IPS DF 6.9 (cell line): ENCODE results near the gene PPP2R5A.
A peak's percentile ranks its signal among the peaks of the same experiment; 100 is the strongest.
"Not testable (repeated sequence)": the region's sequence is repeated elsewhere in the genome, so short reads cannot be mapped to it uniquely, and the experiment has no call there.

ENCODE experiments used
- DNase-seq: peaks from one replicate; pipeline ENCODE4 v3.0.0-alpha.2; 2013; ENCODE audit warnings: low read depth, low spot score
- H3K27ac ChIP-seq: one replicate; pipeline ENCODE4 v1.5.1; 2013; ENCODE audit warnings: low read length, control low read depth
- H3K27me3 ChIP-seq: 2 replicates; pipeline ENCODE4 v1.6.1; 2013; ENCODE audit warnings: mild to moderate bottlenecking, low read length; ENCODE audit not compliant: control insufficient read depth, insufficient read depth
- H3K36me3 ChIP-seq: 2 replicates; pipeline ENCODE4 v1.6.1; 2013; ENCODE audit warnings: low read length; ENCODE audit not compliant: control insufficient read depth, insufficient read depth
- H3K4me1 ChIP-seq: 2 replicates; pipeline ENCODE4 v1.6.1; 2013; ENCODE audit warnings: low read length; ENCODE audit not compliant: control insufficient read depth, insufficient read depth
- H3K4me3 ChIP-seq: 2 replicates; pipeline ENCODE4 v1.5.1; 2013; ENCODE audit warnings: mild to moderate bottlenecking, low read length
- H3K9me3 ChIP-seq: 2 replicates; pipeline ENCODE4 v1.6.1; 2013; ENCODE audit warnings: low read length, inconsistent platforms; ENCODE audit not compliant: control insufficient read depth, insufficient read depth
- WGBS: extraction: QIAGEN DNeasy Blood & Tissue Kit; methylation state at CpG from one replicate; pipeline ENCODE4 v1.1.7; 2013; ENCODE audit warnings: mixed read lengths, missing lambda C conversion rate; ENCODE audit not compliant: insufficient read length, insufficient coverage; 5-methylcytosine and 5-hydroxymethylcytosine counted together

PPP2R5A gene

DNA sequence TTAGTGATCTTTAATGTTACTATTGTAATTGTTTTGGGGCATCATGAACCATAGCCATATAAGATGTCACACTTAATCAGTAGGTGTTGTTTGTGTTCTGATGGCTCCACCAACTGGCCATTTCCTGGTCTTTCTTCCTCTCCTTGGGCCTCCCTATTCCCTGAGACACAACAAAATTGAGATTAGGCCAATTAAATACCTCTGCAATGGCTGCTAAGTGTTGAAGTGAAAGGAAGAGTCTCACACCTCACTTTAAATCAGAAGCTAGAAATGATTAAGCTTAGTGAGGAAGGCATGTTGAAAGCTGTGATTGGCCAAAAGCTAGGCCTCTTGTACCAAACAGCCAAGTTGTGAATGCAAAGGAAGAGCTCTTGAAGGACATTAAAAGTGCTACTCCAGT is 30.7 kb downstream of the PPP2R5A start:
- Histone ChIP-seq H3K4me3 (no peak overlapping the region), H3K36me3 (no peaks in the 10 kb centered on the region), H3K27me3 (no peaks in the 10 kb centered on the region), H3K9me3 (no peaks in the 10 kb centered on the region), H3K4me1 (no peaks in the 10 kb centered on the region), H3K27ac (no peak overlapping the region)
- DNase-seq: peak; percentile 45

DNA sequence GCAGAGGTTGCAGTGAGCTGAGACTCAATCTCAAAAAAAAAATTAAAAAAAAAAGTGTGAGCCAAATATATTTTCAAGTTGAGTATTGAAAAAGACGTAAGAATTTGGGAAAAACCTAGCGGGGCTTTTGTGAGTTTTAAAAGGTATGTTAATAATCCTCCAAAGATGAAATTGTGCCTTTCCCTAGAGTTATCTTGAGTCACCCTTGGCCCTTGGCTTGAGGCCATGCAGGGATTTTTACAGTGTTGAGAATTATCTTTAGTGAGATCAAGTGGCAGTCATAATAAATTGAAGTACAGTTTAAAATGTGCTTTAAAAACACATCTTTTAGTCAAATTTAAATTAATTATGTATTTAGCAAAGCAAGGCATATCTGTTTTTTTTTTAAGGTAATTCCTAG is 32.7 kb downstream of the PPP2R5A start:
- no peak for DNase-seq
- Histone ChIP-seq H3K9me3 (no peaks in the 10 kb centered on the region), H3K4me1 (no peaks in the 10 kb centered on the region), H3K27ac (no peak overlapping the region), H3K27me3 (no peaks in the 10 kb centered on the region), H3K36me3 (no peaks in the 10 kb centered on the region), H3K4me3 (no peak overlapping the region)
- 100% methylated on average over 2 of the region's 2 CpGs for WGBS

DNA sequence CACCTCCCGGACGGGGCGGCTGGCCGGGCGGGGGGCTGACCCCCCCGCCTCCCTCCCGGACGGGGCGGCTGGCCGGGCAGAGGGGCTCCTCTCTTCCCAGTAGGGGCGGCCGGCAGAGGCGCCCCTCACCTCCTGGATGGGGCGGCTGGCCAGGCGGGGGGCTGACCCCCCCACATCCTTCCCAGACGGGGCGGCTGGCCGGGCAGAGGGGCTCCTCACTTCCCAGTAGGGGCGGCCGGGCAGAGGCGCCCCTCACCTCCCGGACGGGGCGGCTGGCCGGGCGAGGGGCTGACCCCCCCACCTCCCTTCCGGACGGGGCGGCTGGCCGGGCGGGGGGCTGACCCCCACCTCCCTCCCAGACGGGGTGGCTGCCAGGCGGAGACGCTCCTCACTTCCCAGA is 35.8 kb downstream of the PPP2R5A start:
- H3K36me3 ChIP-seq, H3K27me3 ChIP-seq, H3K27ac ChIP-seq, H3K9me3 ChIP-seq, H3K4me3 ChIP-seq, DNase-seq, H3K4me1 ChIP-seq: not testable (repeated sequence)
- no CpG with 5 or more reads among the region's 34 CpGs for WGBS

DNA sequence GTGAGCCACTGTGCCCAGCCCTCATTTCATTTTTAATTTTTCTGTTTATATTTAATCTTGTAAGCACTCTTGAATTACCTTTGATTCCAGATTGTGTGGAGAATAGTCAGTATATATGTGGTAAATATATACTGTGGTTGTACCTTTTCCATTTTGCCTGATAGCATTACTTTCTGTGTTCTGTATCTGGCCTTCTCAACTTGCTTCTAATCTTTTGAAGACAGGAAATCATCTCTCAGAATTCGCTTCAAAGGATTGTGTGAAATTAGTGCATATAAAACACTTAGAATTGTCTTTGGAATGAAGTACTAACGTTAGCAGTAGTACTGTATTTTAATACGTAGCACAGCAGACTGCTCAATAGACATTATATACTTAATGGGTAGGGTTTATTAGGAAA is 37.9 kb downstream of the PPP2R5A start:
- H3K4me3 ChIP-seq: no peak overlapping the region
- H3K9me3 ChIP-seq: no peaks in the 10 kb centered on the region
- H3K27ac ChIP-seq: no peak overlapping the region
- no peaks in the 10 kb centered on the region for H3K27me3 ChIP-seq
- no peaks in the 10 kb centered on the region for H3K4me1 ChIP-seq
- no peak for DNase-seq
- H3K36me3 ChIP-seq: no peaks in the 10 kb centered on the region
- no CpG with 5 or more reads among the region's 3 CpGs for WGBS

- Histone ChIP-seq H3K27me3 (no peaks in the 10 kb centered on the region), H3K27ac (no peak overlapping the region), H3K36me3 (no peaks in the 10 kb centered on the region), H3K4me3 (no peak overlapping the region), H3K9me3 (no peaks in the 10 kb centered on the region), H3K4me1 (no peaks in the 10 kb centered on the region)
- WGBS: no CpG with 5 or more reads among the region's 3 CpGs
- DNase-seq: no peak
Observed at GRCh38 chr1:212326541-212326940, 41.3 kb downstream of the PPP2R5A start.

GRCh38 chr1:212328248-212328647 is 43.0 kb downstream of the PPP2R5A start:
- Histone ChIP-seq H3K4me3 (no peak overlapping the region), H3K9me3 (no peaks in the 10 kb centered on the region), H3K36me3 (no peaks in the 10 kb centered on the region), H3K27ac (no peak overlapping the region), H3K4me1 (no peaks in the 10 kb centered on the region), H3K27me3 (no peaks in the 10 kb centered on the region)
- WGBS: no CpG with 5 or more reads among the region's 4 CpGs
- DNase-seq: no peak

GRCh38 chr1:212329105-212329504 is 43.9 kb downstream of the PPP2R5A start:
- Histone ChIP-seq H3K4me3 (no peak overlapping the region), H3K4me1 (no peaks in the 10 kb centered on the region), H3K9me3 (no peaks in the 10 kb centered on the region), H3K27me3 (no peaks in the 10 kb centered on the region), H3K36me3 (no peaks in the 10 kb centered on the region), H3K27ac (no peak overlapping the region)
- WGBS: no CpG with 5 or more reads among the region's 2 CpGs
- DNase-seq: no peak

DNA sequence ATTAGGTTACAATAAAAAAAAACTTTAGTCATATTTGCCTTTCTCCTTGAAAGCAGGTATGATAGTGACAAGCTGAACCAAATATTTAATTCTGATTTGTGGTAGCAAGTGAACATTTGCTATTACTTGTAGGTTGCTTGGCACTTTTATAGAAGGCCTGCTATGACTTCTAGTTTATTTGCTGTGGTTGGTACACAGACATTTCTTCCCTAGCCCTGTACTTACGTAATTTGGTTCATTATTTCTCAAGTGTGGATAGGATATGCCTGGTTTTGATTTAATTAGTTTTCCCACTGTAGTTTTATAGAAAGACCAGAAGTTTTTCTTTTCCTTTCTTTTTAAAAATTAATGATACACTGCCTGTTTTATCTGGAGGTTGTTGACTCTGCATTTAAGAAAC is 55.9 kb downstream of the PPP2R5A start:
- H3K4me1 ChIP-seq: no peaks in the 10 kb centered on the region
- H3K4me3 ChIP-seq: no peak overlapping the region
- no peak for DNase-seq
- no peak overlapping the region for H3K27ac ChIP-seq
- H3K36me3 ChIP-seq: no peaks in the 10 kb centered on the region
- H3K27me3 ChIP-seq: no peaks in the 10 kb centered on the region
- no peaks in the 10 kb centered on the region for H3K9me3 ChIP-seq
- whole genome bisulfite sequencing: no CpG with 5 or more reads among the region's 1 CpG

- Histone ChIP-seq H3K36me3 (no peaks in the 10 kb centered on the region), H3K4me1 (no peaks in the 10 kb centered on the region), H3K27ac (no peak overlapping the region), H3K4me3 (no peak overlapping the region), H3K27me3 (no peaks in the 10 kb centered on the region), H3K9me3 (no peaks in the 10 kb centered on the region)
- no peak for DNase-seq
- no CpG with 5 or more reads among the region's 4 CpGs for WGBS
Observed at GRCh38 chr1:212344905-212345304, 59.7 kb downstream of the PPP2R5A start.

DNA sequence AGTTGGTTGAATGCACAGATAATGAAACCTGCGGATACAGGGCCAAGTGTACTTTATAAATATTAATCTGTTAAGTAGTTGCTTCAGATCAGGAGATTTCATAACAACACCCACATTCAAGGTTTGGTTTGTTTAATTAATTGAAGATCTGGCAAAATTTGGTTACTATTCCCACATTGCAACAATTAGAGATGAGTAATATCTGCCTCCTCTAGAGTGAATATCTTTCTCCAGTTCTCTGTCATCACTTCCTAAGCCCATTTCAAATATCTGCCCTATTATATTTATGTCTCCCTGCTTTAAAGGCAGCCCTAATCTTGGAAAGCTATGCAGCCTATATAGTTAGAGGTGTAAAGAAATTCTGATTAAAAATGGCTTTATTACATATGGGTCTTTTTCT is 61.4 kb downstream of the PPP2R5A start:
- H3K27ac ChIP-seq: no peak overlapping the region
- no peaks in the 10 kb centered on the region for H3K4me1 ChIP-seq
- no peaks in the 10 kb centered on the region for H3K36me3 ChIP-seq
- no CpG with 5 or more reads among the region's 1 CpG for WGBS
- H3K9me3 ChIP-seq: no peaks in the 10 kb centered on the region
- no peak overlapping the region for H3K4me3 ChIP-seq
- H3K27me3 ChIP-seq: no peaks in the 10 kb centered on the region
- no peak for DNase-seq

DNA sequence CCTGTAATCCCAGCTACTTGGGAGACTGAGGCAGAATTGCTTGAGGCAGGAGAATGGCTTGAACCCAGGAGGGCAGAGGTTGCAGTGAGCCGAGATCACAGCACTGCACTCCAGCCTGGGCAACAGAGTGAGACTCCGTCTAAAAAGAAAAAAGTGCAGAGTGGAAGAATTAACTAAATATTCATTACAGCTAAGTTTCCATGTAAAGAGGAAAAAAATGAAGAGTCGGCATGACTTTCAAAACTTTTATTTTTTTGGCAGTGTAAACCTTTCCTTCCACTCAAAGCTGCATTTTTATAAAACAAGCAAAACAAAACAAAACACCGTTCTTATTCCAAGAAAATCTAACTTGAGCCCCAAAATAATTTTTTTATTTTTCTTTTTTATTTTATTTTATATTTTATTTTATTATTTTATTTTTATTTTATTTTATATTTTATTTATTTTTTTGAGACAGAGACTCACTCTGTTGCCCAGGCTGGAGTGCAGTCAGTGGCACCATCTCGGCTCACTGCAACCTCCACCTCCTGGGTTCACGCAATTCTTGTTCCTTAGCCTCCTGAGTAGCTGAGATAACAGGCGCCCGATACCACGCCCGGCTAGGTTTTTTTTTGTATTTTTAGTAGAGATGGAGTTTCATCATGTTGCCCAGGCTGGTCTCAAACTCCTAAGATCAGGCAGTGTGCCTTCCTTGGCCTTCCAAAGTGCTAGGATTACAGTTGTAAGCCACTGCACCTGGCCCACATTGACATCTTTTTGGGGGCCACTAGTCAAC is 66.6 kb downstream of the PPP2R5A start:
- peaks cover 2% of the 10 kb centered on the region; the same call in 1 of the 2 replicates for H3K36me3 ChIP-seq
- H3K9me3 ChIP-seq: no peaks in the 10 kb centered on the region
- H3K4me1 ChIP-seq: no peaks in the 10 kb centered on the region
- no peaks in the 10 kb centered on the region for H3K27me3 ChIP-seq
- no peak overlapping the region for H3K27ac ChIP-seq
- no peak overlapping the region for H3K4me3 ChIP-seq
- WGBS: 100% methylated on average over 1 of the region's 10 CpGs
- DNase-seq: no peak
